SK-N-SH (cell line): ENCODE measurements around the gene RRN3. TPM values are rescaled to one million over a fixed set of nuclear protein-coding genes. Genes with fewer than 3 reads are reported as not detected.

Source experiments
- CTCF ChIA-PET: fragments of 300-600, 350-600 bp; formaldehyde crosslinking; extraction: SDS; loops from one replicate; lab custom pipeline; 2021; lab: Yijun Ruan, JAX
- POLR2A ChIA-PET: fragments of 350-600 bp; sonication (Branson Sonifier 250); formaldehyde crosslinking; extraction: SDS; loops from one replicate; lab custom pipeline; 2020; ENCODE audit warnings: antibody characterized with exemption, inconsistent platforms; lab: Yijun Ruan, JAX
- DNase-seq: peaks from one replicate; pipeline ENCODE4 v3.0.0; 2012
- H2AFZ ChIP-seq: fragments of 200-600 bp; sonication (generic); 2 replicates; pipeline ENCODE4 v1.8.1; 2016; ENCODE audit warnings: antibody characterized with exemption, mild to moderate bottlenecking, low read depth
- H3F3A ChIP-seq: fragments of 200-600 bp; sonication (generic); replicated peaks from 2 replicates; pipeline ENCODE3; 2016; ENCODE audit warnings: antibody characterized with exemption, mild to moderate bottlenecking; ENCODE audit not compliant: insufficient read depth
- H3K27ac ChIP-seq, 2 experiments: fragments of 200-500 bp in 1 of 2; fragments of 200-600 bp in 1 of 2; sonication (Bioruptor generic) in 1 of 2; sonication (generic), shearing (Covaris generic) in 1 of 2; 2 replicates each; pipeline versions ENCODE4 v1.5.1 to v1.6.1; 2014 to 2016; ENCODE audit warnings: low read depth in 2 of 2, inconsistent platforms in 1 of 2, low read length in 1 of 2, mild to moderate bottlenecking in 1 of 2, mixed read lengths in 1 of 2
- H3K27me3 ChIP-seq: fragments of 200-600 bp; sonication (generic), shearing (Covaris generic); 2 replicates; pipeline ENCODE4 v1.6.1; 2016; ENCODE audit warnings: mixed run types; ENCODE audit not compliant: insufficient read depth
- H3K36me3 ChIP-seq, 2 experiments: fragments of 200-500 bp in 1 of 2; fragments of 200-600 bp in 1 of 2; sonication (Bioruptor generic) in 1 of 2; sonication (generic) in 1 of 2; replicated peaks in 1 of 2; 2 replicates each; pipeline versions ENCODE3 to v1.5.1; 2014 to 2016; ENCODE audit warnings: low read length in 1 of 2, mild to moderate bottlenecking in 1 of 2; ENCODE audit not compliant: insufficient read depth in 2 of 2, control insufficient read depth in 1 of 2
- H3K4me1 ChIP-seq, 2 experiments: fragments of 200-500 bp in 1 of 2; fragments of 200-600 bp in 1 of 2; sonication (Bioruptor generic) in 1 of 2; sonication (generic), shearing (Covaris generic) in 1 of 2; 2 replicates each; pipeline versions ENCODE4 v1.5.1 to v1.6.1; 2014 to 2016; ENCODE audit warnings: low read depth in 1 of 2, low read length in 1 of 2, mixed run types in 1 of 2; ENCODE audit not compliant: insufficient read depth in 2 of 2, control insufficient read depth in 1 of 2
- H3K4me2 ChIP-seq: fragments of 200-600 bp; sonication (generic), shearing (Covaris generic); 2 replicates; pipeline ENCODE4 v1.6.1; 2017; ENCODE audit warnings: mixed run types
- H3K4me3 ChIP-seq, 2 experiments: fragments of 200-500 bp in 1 of 2; fragments of 200-600 bp in 1 of 2; sonication (Bioruptor generic) in 1 of 2; sonication (generic), shearing (Covaris generic) in 1 of 2; 2 replicates each; pipeline versions ENCODE4 v1.5.1 to v1.8.1; 2014 to 2016; ENCODE audit warnings: low read depth in 2 of 2, inconsistent platforms in 1 of 2, low read length in 1 of 2, mild to moderate bottlenecking in 1 of 2, mixed read lengths in 1 of 2, moderate library complexity in 1 of 2
- H3K79me2 ChIP-seq: fragments of 200-600 bp; sonication (generic); 2 replicates; pipeline ENCODE4 v1.8.1; 2017; ENCODE audit warnings: mild to moderate bottlenecking; ENCODE audit not compliant: insufficient read depth
- H3K9ac ChIP-seq: fragments of 200-600 bp; sonication (generic); 2 replicates; pipeline ENCODE4 v1.6.1; 2017; ENCODE audit warnings: mixed run types
- H3K9me2 ChIP-seq: fragments of 200-600 bp; sonication (generic); 2 replicates; pipeline ENCODE4 v1.6.1; 2017; ENCODE audit warnings: mixed run types
- H3K9me3 ChIP-seq: fragments of 200-600 bp; sonication (generic); 2 replicates; pipeline ENCODE4 v1.6.1; 2017; ENCODE audit warnings: mixed run types, mild to moderate bottlenecking, moderate library complexity
- H4K20me1 ChIP-seq: fragments of 200-600 bp; sonication (generic); 2 replicates; pipeline ENCODE4 v1.6.1; 2017; ENCODE audit warnings: mild to moderate bottlenecking, mixed run types; ENCODE audit not compliant: insufficient read depth
- ELF1 ChIP-seq: IDR thresholded peaks from 2 replicates; pipeline ENCODE4 v1.4.0; 2012
- EZH2phosphoT487 ChIP-seq: fragments of 200-600 bp; sonication (generic); IDR thresholded peaks from 2 replicates; pipeline ENCODE4 v1.6.1; 2017; ENCODE audit warnings: low read depth, mixed run types, mild to moderate bottlenecking, antibody characterized with exemption, moderate library complexity, borderline replicate concordance
- FOXJ3 ChIP-seq: sonication (generic); formaldehyde crosslinking; IDR thresholded peaks from 2 replicates; pipeline ENCODE4 v1.5.1; 2020; ENCODE audit warnings: mild to moderate bottlenecking, missing genetic modification reagents
- FOXM1 ChIP-seq: IDR thresholded peaks from 2 replicates; pipeline ENCODE4 v1.4.0; 2012; ENCODE audit warnings: low read depth, mild to moderate bottlenecking
- NFIC ChIP-seq: IDR thresholded peaks from 2 replicates; pipeline ENCODE4 v1.4.0; 2012; ENCODE audit warnings: borderline replicate concordance
- NRF1 ChIP-seq: IDR thresholded peaks from 2 replicates; pipeline ENCODE4 v1.6.1; 2012; ENCODE audit warnings: low read depth, mild to moderate bottlenecking, low read length
- RFX5 ChIP-seq: IDR thresholded peaks from 2 replicates; pipeline ENCODE4 v1.6.1; 2012; ENCODE audit warnings: mild to moderate bottlenecking, improper control_type of control experiment, low read length
- SIN3A ChIP-seq: IDR thresholded peaks from 2 replicates; pipeline ENCODE4 v1.6.1; 2012; ENCODE audit warnings: low read depth, mild to moderate bottlenecking, low read length, moderate library complexity, borderline replicate concordance
- TAF1 ChIP-seq: IDR thresholded peaks from 2 replicates; pipeline ENCODE4 v1.6.1; 2012; ENCODE audit warnings: low read depth, mild to moderate bottlenecking, low read length, moderate library complexity, borderline replicate concordance
- TCF12 ChIP-seq: IDR thresholded peaks from 2 replicates; pipeline ENCODE4 v1.4.0; 2012
- TEAD4 ChIP-seq: IDR thresholded peaks from 2 replicates; pipeline ENCODE4 v1.4.0; 2012; ENCODE audit warnings: mild to moderate bottlenecking, borderline replicate concordance; ENCODE audit not compliant: insufficient read depth
- WGBS: methylation state at CpG from one replicate; pipeline ENCODE4 v1.1.6; 2017; ENCODE audit warnings: low lambda C conversion rate; 5-methylcytosine and 5-hydroxymethylcytosine counted together
- polyA plus RNA-seq, 3 experiments: library from polyadenylated mRNA; depleted of rRNA; stranded (reverse); fragments of >200 nt; gene quantifications; 2 replicates each; pipeline ENCODE4 v1.2.3, GENCODE V29; 2012
- TF ChIP-seq, protein P1 (sequence below): IDR thresholded peaks from 2 replicates; pipeline ENCODE4; 2012
- TF ChIP-seq, protein P2 (sequence below): fragments of 200-600 bp; sonication (generic); IDR thresholded peaks from 2 replicates; pipeline ENCODE4 v1.6.1; 2017; ENCODE audit warnings: antibody characterized with exemption, mild to moderate bottlenecking, moderate library complexity
- TF ChIP-seq, protein P3 (sequence below): IDR thresholded peaks from 2 replicates; pipeline ENCODE4 v1.6.1; 2012; ENCODE audit warnings: mild to moderate bottlenecking, low read depth, low read length, moderate library complexity
- TF ChIP-seq, protein P4 (sequence below): IDR thresholded peaks from 2 replicates; pipeline ENCODE4 v1.4.0; 2012; ENCODE audit warnings: low read depth, borderline replicate concordance

RRN3 gene
- polyA plus RNA-seq, 1 of the 3 experiments (the other 2 are of a cell fraction), result 21.3 TPM

DNA sequence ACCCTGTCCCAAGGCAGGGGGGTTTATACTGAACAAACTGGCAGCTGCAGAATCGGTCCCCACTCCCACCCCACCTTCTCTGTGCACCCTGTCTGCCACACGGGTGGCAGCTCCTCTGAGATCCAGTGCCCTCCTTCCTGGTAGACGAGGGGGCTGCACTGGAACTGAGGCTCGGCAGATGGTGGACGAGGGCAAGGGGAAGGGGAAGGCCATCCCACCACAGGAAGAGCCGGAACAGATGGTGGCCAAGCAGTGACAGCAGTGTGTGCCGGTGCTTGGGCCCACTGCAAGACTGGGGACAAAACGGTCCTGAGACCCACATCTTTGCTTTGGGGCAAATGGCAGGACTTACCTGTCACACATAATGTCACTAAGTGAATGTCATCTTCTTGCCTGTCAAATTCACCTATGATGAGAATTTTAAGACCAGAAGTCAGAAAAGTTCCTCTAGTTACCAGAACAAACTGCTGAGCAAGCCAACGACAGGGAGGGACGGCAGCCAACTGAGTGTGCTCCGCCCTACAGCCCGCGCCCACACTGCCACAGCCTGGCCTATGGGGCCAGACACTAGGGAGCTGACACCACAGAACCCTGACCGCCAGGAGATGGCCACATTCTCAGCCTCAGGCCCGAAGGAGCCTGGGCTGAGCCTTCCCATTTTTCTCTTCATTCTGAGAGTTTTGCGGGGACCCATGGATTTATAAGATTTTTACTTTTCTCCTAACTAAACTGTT lies 52.6 kb downstream of the RRN3 start:
- no peak for TF ChIP-seq EZH2phosphoT487
- TF ChIP-seq, protein P1, sequence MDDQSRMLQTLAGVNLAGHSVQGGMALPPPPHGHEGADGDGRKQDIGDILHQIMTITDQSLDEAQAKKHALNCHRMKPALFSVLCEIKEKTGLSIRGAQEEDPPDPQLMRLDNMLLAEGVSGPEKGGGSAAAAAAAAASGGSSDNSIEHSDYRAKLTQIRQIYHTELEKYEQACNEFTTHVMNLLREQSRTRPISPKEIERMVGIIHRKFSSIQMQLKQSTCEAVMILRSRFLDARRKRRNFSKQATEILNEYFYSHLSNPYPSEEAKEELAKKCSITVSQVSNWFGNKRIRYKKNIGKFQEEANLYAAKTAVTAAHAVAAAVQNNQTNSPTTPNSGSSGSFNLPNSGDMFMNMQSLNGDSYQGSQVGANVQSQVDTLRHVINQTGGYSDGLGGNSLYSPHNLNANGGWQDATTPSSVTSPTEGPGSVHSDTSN, result no peak
- no peak for TF ChIP-seq RFX5
- TF ChIP-seq TCF12, result no peak
- TF ChIP-seq, protein P2, sequence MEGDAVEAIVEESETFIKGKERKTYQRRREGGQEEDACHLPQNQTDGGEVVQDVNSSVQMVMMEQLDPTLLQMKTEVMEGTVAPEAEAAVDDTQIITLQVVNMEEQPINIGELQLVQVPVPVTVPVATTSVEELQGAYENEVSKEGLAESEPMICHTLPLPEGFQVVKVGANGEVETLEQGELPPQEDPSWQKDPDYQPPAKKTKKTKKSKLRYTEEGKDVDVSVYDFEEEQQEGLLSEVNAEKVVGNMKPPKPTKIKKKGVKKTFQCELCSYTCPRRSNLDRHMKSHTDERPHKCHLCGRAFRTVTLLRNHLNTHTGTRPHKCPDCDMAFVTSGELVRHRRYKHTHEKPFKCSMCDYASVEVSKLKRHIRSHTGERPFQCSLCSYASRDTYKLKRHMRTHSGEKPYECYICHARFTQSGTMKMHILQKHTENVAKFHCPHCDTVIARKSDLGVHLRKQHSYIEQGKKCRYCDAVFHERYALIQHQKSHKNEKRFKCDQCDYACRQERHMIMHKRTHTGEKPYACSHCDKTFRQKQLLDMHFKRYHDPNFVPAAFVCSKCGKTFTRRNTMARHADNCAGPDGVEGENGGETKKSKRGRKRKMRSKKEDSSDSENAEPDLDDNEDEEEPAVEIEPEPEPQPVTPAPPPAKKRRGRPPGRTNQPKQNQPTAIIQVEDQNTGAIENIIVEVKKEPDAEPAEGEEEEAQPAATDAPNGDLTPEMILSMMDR, result no peak
- TF ChIP-seq, protein P3, sequence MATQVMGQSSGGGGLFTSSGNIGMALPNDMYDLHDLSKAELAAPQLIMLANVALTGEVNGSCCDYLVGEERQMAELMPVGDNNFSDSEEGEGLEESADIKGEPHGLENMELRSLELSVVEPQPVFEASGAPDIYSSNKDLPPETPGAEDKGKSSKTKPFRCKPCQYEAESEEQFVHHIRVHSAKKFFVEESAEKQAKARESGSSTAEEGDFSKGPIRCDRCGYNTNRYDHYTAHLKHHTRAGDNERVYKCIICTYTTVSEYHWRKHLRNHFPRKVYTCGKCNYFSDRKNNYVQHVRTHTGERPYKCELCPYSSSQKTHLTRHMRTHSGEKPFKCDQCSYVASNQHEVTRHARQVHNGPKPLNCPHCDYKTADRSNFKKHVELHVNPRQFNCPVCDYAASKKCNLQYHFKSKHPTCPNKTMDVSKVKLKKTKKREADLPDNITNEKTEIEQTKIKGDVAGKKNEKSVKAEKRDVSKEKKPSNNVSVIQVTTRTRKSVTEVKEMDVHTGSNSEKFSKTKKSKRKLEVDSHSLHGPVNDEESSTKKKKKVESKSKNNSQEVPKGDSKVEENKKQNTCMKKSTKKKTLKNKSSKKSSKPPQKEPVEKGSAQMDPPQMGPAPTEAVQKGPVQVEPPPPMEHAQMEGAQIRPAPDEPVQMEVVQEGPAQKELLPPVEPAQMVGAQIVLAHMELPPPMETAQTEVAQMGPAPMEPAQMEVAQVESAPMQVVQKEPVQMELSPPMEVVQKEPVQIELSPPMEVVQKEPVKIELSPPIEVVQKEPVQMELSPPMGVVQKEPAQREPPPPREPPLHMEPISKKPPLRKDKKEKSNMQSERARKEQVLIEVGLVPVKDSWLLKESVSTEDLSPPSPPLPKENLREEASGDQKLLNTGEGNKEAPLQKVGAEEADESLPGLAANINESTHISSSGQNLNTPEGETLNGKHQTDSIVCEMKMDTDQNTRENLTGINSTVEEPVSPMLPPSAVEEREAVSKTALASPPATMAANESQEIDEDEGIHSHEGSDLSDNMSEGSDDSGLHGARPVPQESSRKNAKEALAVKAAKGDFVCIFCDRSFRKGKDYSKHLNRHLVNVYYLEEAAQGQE, result no peak
- no peak for TF ChIP-seq TAF1
- TF ChIP-seq ELF1, result no peak
- no peak for TF ChIP-seq FOXJ3 (CRISPR knock-in tag)
- TF ChIP-seq, protein P4, sequence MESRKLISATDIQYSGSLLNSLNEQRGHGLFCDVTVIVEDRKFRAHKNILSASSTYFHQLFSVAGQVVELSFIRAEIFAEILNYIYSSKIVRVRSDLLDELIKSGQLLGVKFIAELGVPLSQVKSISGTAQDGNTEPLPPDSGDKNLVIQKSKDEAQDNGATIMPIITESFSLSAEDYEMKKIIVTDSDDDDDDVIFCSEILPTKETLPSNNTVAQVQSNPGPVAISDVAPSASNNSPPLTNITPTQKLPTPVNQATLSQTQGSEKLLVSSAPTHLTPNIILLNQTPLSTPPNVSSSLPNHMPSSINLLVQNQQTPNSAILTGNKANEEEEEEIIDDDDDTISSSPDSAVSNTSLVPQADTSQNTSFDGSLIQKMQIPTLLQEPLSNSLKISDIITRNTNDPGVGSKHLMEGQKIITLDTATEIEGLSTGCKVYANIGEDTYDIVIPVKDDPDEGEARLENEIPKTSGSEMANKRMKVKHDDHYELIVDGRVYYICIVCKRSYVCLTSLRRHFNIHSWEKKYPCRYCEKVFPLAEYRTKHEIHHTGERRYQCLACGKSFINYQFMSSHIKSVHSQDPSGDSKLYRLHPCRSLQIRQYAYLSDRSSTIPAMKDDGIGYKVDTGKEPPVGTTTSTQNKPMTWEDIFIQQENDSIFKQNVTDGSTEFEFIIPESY, result no peak
- TF ChIP-seq FOXM1, result no peak
- no peak for TF ChIP-seq TEAD4
- no peak for TF ChIP-seq NRF1
- no peak for TF ChIP-seq NFIC
- no peak for TF ChIP-seq SIN3A
- 85% methylated on average over 14 of the region's 16 CpGs for WGBS
- CTCF ChIA-PET, result interaction anchor here (0.9 kb wide), 1 partner anchor 12 kb away, joined by 4 read pairs; no protein-coding TSS in a partner anchor
- Histone ChIP-seq H3K4me2 (no peak overlapping the region), H3K9me3 (no peaks in the 10 kb centered on the region), H4K20me1 (no peaks in the 10 kb centered on the region), H3K79me2 (peaks cover 20% of the 10 kb centered on the region; the same call in 1 of the 2 replicates), H2AFZ (no peak overlapping the region), H3K4me1 (no peaks in the 10 kb centered on the region), H3K27ac (no peak overlapping the region), H3K9ac (no peak overlapping the region), H3K9me2 (no peaks in the 10 kb centered on the region), H3K36me3 (peaks cover 50 to 55% of the 10 kb centered on the region in 2 experiments), H3K4me3 (no peak overlapping the region), H3K27me3 (no peaks in the 10 kb centered on the region), H3F3A (peaks cover 4% of the 10 kb centered on the region)
- DNase-seq, result no peak
- POLR2A ChIA-PET, result no interaction called here
